IMR-90 (cell line): ENCODE data around the gene RNF180. TPM values are rescaled to one million over a fixed set of nuclear protein-coding genes. Genes with fewer than 3 reads are reported as not detected.

Source experiments
- ATAC-seq: fragments of 200-7000 bp; cut with Tn5 transposase; 2 replicates; pipeline ENCODE4 v1.9.1; 2020; ENCODE audit warnings: low read depth, mild to moderate bottlenecking, moderate library complexity
- BruUV-seq: library from RNA; stranded (reverse); fragments of 400-500 nt; replicated peaks from 2 replicates; lab custom pipeline; 2021; lab: Mats Ljungman, UMichigan
- CTCF ChIA-PET: fragments of 300-600 bp; formaldehyde crosslinking; extraction: SDS; loops from one replicate; lab custom pipeline; 2021; ENCODE audit warnings: antibody characterized with exemption; lab: Yijun Ruan, JAX
- POLR2A ChIA-PET: fragments of 300-600 bp; sonication (Branson Sonifier 250); formaldehyde crosslinking; loops from one replicate; lab custom pipeline; 2022; ENCODE audit warnings: antibody characterized with exemption; ENCODE audit not compliant: unreplicated experiment; lab: Charles Lee
- DNase-seq: peaks from one replicate; pipeline ENCODE4 v3.0.0; 2013
- H2AFZ ChIP-seq: replicated peaks from 2 replicates; pipeline ENCODE3; 2013; ENCODE audit warnings: low read length, mild to moderate bottlenecking; ENCODE audit not compliant: poor library complexity
- H2AK5ac ChIP-seq: 2 replicates; pipeline ENCODE4 v1.6.1; 2013; ENCODE audit warnings: low read depth, low read length, inconsistent platforms
- H2AK9ac ChIP-seq: replicated peaks from 2 replicates; pipeline ENCODE3; 2013; ENCODE audit warnings: mild to moderate bottlenecking, low read depth, low read length, moderate library complexity; ENCODE audit not compliant: poor library complexity
- H2BK120ac ChIP-seq: 2 replicates; pipeline ENCODE4 v1.6.1; 2013; ENCODE audit warnings: low read depth, low read length, inconsistent platforms
- H2BK15ac ChIP-seq: 3 replicates; pipeline ENCODE4 v1.6.1; 2013; ENCODE audit warnings: low read depth, low read length, inconsistent platforms
- H2BK20ac ChIP-seq: 2 replicates; pipeline ENCODE4 v1.6.1; 2013; ENCODE audit warnings: low read depth, mild to moderate bottlenecking, inconsistent platforms, low read length, moderate library complexity
- H2BK5ac ChIP-seq: 2 replicates; pipeline ENCODE4 v1.6.1; 2013; ENCODE audit warnings: mild to moderate bottlenecking, low read depth, low read length, inconsistent platforms; ENCODE audit not compliant: poor library complexity, severe bottlenecking
- H3K14ac ChIP-seq: replicated peaks from 2 replicates; pipeline ENCODE4 v1.6.1; 2013; ENCODE audit warnings: low read depth, low read length, inconsistent platforms
- H3K18ac ChIP-seq: 2 replicates; pipeline ENCODE4 v1.6.1; 2013; ENCODE audit warnings: low read depth, low read length, control low read depth
- H3K23ac ChIP-seq: 2 replicates; pipeline ENCODE4 v1.6.1; 2013; ENCODE audit warnings: low read depth, low read length, inconsistent platforms
- H3K27ac ChIP-seq: 2 replicates; pipeline ENCODE4 v1.5.1; 2013; ENCODE audit warnings: mild to moderate bottlenecking, control low read depth, low read length; ENCODE audit not compliant: insufficient read depth
- H3K27me3 ChIP-seq: 2 replicates; pipeline ENCODE4 v1.6.1; 2013; ENCODE audit warnings: low read length; ENCODE audit not compliant: control insufficient read depth, insufficient read depth
- H3K36me3 ChIP-seq: 2 replicates; pipeline ENCODE4 v1.6.1; 2013; ENCODE audit warnings: low read length, mixed read lengths; ENCODE audit not compliant: control insufficient read depth, insufficient read depth
- H3K4ac ChIP-seq: 2 replicates; pipeline ENCODE4 v1.6.1; 2013; ENCODE audit warnings: low read depth, low read length, inconsistent platforms
- H3K4me1 ChIP-seq: 2 replicates; pipeline ENCODE4 v1.6.1; 2013; ENCODE audit warnings: low read length, mixed read lengths; ENCODE audit not compliant: control insufficient read depth, insufficient read depth
- H3K4me2 ChIP-seq: 2 replicates; pipeline ENCODE4 v1.6.1; 2013; ENCODE audit warnings: low read depth, mild to moderate bottlenecking, control low read depth, low read length, moderate library complexity
- H3K4me3 ChIP-seq: 2 replicates; pipeline ENCODE4 v1.5.1; 2013; ENCODE audit warnings: low read depth, mild to moderate bottlenecking, control low read depth, low read length, moderate library complexity; ENCODE audit not compliant: insufficient read depth
- H3K56ac ChIP-seq: 2 replicates; pipeline ENCODE4 v1.6.1; 2013; ENCODE audit warnings: low read length, inconsistent platforms; ENCODE audit not compliant: insufficient read depth; ENCODE audit errors: extremely low read depth
- H3K79me1 ChIP-seq, 2 experiments: 2 replicates each; pipeline ENCODE4 v1.6.1; 2013; ENCODE audit warnings: low read length in 2 of 2, inconsistent platforms in 1 of 2, low read depth in 1 of 2
- H3K9ac ChIP-seq: 2 replicates; pipeline ENCODE4 v1.6.1; 2013; ENCODE audit warnings: low read depth, low read length, control low read depth
- H3K9me1 ChIP-seq: 2 replicates; pipeline ENCODE4 v1.6.1; 2013; ENCODE audit warnings: low read length, inconsistent platforms; ENCODE audit not compliant: insufficient read depth
- H3K9me3 ChIP-seq: 2 replicates; pipeline ENCODE4 v1.6.1; 2013; ENCODE audit warnings: low read length; ENCODE audit not compliant: control insufficient read depth, insufficient read depth
- H4K20me1 ChIP-seq: 2 replicates; pipeline ENCODE4 v1.6.1; 2013; ENCODE audit warnings: low read length, inconsistent platforms; ENCODE audit not compliant: insufficient read depth
- H4K5ac ChIP-seq: 2 replicates; pipeline ENCODE4 v1.6.1; 2013; ENCODE audit warnings: mild to moderate bottlenecking, low read depth, low read length, control low read depth
- H4K8ac ChIP-seq, 2 experiments: 2 replicates each; pipeline ENCODE4 v1.6.1; 2013; ENCODE audit warnings: low read depth in 2 of 2, low read length in 2 of 2, control low read depth in 1 of 2, inconsistent platforms in 1 of 2
- H4K91ac ChIP-seq: 2 replicates; pipeline ENCODE4 v1.6.1; 2013; ENCODE audit warnings: low read depth, low read length, inconsistent platforms; ENCODE audit not compliant: insufficient read depth
- BHLHE40 ChIP-seq: fragments of 150-350 bp; IDR thresholded peaks from 2 replicates; pipeline ENCODE4 v1.6.1; 2016; ENCODE audit warnings: mild to moderate bottlenecking, low read depth, low read length
- CEBPB ChIP-seq: IDR thresholded peaks from 2 replicates; pipeline ENCODE4 v1.6.1; 2012; ENCODE audit warnings: low read depth, low read length, improper control_type of control experiment
- CHD1 ChIP-seq: IDR thresholded peaks from 2 replicates; pipeline ENCODE4 v1.6.1; 2012; ENCODE audit warnings: low read depth, low read length, improper control_type of control experiment
- CTCF ChIP-seq: conservative IDR thresholded peaks from 2 replicates; pipeline ENCODE4 v1.5.1; 2012; ENCODE audit warnings: mild to moderate bottlenecking, low read depth, low read length, improper control_type of control experiment
- MAFK ChIP-seq: IDR thresholded peaks from 2 replicates; pipeline ENCODE4 v1.6.1; 2012; ENCODE audit warnings: low read depth, low read length, improper control_type of control experiment
- MAZ ChIP-seq: IDR thresholded peaks from 2 replicates; pipeline ENCODE4 v1.6.1; 2012; ENCODE audit warnings: low read depth, mild to moderate bottlenecking, low read length, improper control_type of control experiment, moderate library complexity, borderline replicate concordance
- MXI1 ChIP-seq: IDR thresholded peaks from 2 replicates; pipeline ENCODE4 v1.6.1; 2012; ENCODE audit warnings: low read depth, mild to moderate bottlenecking, low read length, moderate library complexity, borderline replicate concordance
- POLR2A ChIP-seq: IDR thresholded peaks from 2 replicates; pipeline ENCODE4 v1.6.1; 2012; ENCODE audit warnings: mild to moderate bottlenecking, low read depth, low read length
- RAD21 ChIP-seq: IDR thresholded peaks from 2 replicates; pipeline ENCODE4 v1.6.1; 2012; ENCODE audit warnings: low read length, improper control_type of control experiment
- RCOR1 ChIP-seq: IDR thresholded peaks from 2 replicates; pipeline ENCODE4 v1.6.1; 2012; ENCODE audit warnings: mild to moderate bottlenecking, low read length, improper control_type of control experiment; ENCODE audit not compliant: insufficient replicate concordance
- USF2 ChIP-seq: fragments of 150-350 bp; IDR thresholded peaks from 2 replicates; pipeline ENCODE4 v1.6.1; 2017; ENCODE audit warnings: mild to moderate bottlenecking, antibody characterized with exemption, low read length, low read depth
- WGBS, 2 experiments: methylation state at CpG; one replicate each; pipeline versions ENCODE4 v1.1.5 to v1.1.7; 2013; ENCODE audit warnings: missing lambda C conversion rate in 2 of 2; ENCODE audit not compliant: insufficient read length in 1 of 2; ENCODE audit errors: extremely low coverage in 2 of 2; 5-methylcytosine and 5-hydroxymethylcytosine counted together
- dilution Hi-C: fragments of 300-500 bp; cut with HindIII; formaldehyde crosslinking; loops from one replicate; pipeline ENCODE4 v1.14.3; 2018; ENCODE audit warnings: low sequenced_read_pairs; ENCODE audit not compliant: unreplicated experiment
- in situ Hi-C: fragments of 300-500 bp; cut with MboI; formaldehyde crosslinking; loops from 3 replicates; pipeline ENCODE4 v1.14.3; 2019; ENCODE audit warnings: low sequenced_read_pairs, inconsistent platforms, mixed read lengths
- intact Hi-C: fragments of 100-400 bp; cut with micrococcal nuclease; formaldehyde crosslinking; loops from 2 replicates; pipeline ENCODE4 v1.10.0; 2022
- polyA plus RNA-seq, 3 experiments: library from polyadenylated mRNA; depleted of rRNA; stranded (reverse); fragments of >200 nt; gene quantifications; 2 replicates each; pipeline ENCODE4 v1.2.3, GENCODE V29; 2012; ENCODE audit warnings: low replicate concordance in 1 of 3
- total RNA-seq: library from RNA; depleted of rRNA; stranded (reverse); fragments of >200 nt; gene quantifications from 2 replicates; pipeline ENCODE4 v1.2.3, GENCODE V29; 2012

The RNF180 gene
- total and polyA plus RNA-seq, 2 of the 4 experiments (the other 2 are of a cell fraction), result 0.02 to 0.36 TPM

- ChIA-PET CTCF (no interaction called here), POLR2A (no interaction called here)
- Histone ChIP-seq H3K36me3 (no peaks in the 10 kb centered on the region), H3K9ac (no peak overlapping the region), H3K4me1 (no peaks in the 10 kb centered on the region), H3K14ac (no peak overlapping the region), H3K27me3 (no peaks in the 10 kb centered on the region), H3K23ac (no peak overlapping the region), H3K4ac (no peak overlapping the region), H2AFZ (no peak overlapping the region), H2AK9ac (no peak overlapping the region), H2AK5ac (no peak overlapping the region), H4K5ac (no peak overlapping the region), H3K9me1 (no peaks in the 10 kb centered on the region), H3K27ac (no peak overlapping the region), H3K4me3 (no peak overlapping the region), H2BK20ac (no peak overlapping the region), H2BK120ac (no peak overlapping the region), H3K56ac (no peak overlapping the region), H4K8ac (no peak overlapping the region), H2BK5ac (no peak overlapping the region), H4K20me1 (no peaks in the 10 kb centered on the region), H4K91ac (no peak overlapping the region), H3K18ac (no peak overlapping the region), H3K4me2 (no peak overlapping the region), H3K79me1 (no peaks in the 10 kb centered on the region), H3K9me3 (no peaks in the 10 kb centered on the region), H2BK15ac (no peak overlapping the region)
- DNase-seq, result no peak
- in situ Hi-C loops (no loop called here), dilution Hi-C loops (no loop called here), intact Hi-C loops (loop anchor here (5.0 kb wide), 1 partner anchor 63 kb away; no protein-coding TSS in a partner anchor)
- no TSS peak for BruUV-seq
- TF ChIP-seq MXI1, result no peak
- TF ChIP-seq MAFK, result no peak
- TF ChIP-seq POLR2A, result no peak
- TF ChIP-seq USF2, result no peak
- TF ChIP-seq MAZ, result no peak
- TF ChIP-seq CEBPB, result no peak
- no peak for TF ChIP-seq RCOR1
- no peak for TF ChIP-seq RAD21
- TF ChIP-seq CHD1, result no peak
- TF ChIP-seq CTCF, result no peak
- TF ChIP-seq BHLHE40, result no peak
- ATAC-seq, result no peak
- no CpG with 5 or more reads among the region's 1 CpG for WGBS, 2 experiments
Observed at GRCh38 chr5:64144425-64145215, 21.0 kb upstream of the RNF180 start.
